GM19239 (cell line): ENCODE results near the gene POMT1.

ENCODE experiments used
- DNase-seq: peaks from one replicate; pipeline ENCODE4 v3.0.0; 2011; ENCODE audit warnings: low spot score; ENCODE audit not compliant: insufficient read length
- FAIRE-seq: peaks from 2 replicates; lab custom pipeline; 2011; peaks lifted over from hg19 to GRCh38; lab: Jason Lieb, UNC

Gene POMT1

GRCh38 chr9:131522257-131523085 lies 19.8 kb downstream of the POMT1 start:
- no peak for DNase-seq
- no peak for FAIRE-seq

- no peak for FAIRE-seq
- no peak for DNase-seq
These were observed 20.3 kb downstream of the POMT1 start for GRCh38 chr9:131523086-131523388.

- FAIRE-seq (no peak), DNase-seq (no peak)
These were observed 21.0 kb downstream of the POMT1 start for GRCh38 chr9:131523451-131524435.

- DNase-seq (no peak), FAIRE-seq (no peak)
These were observed 22.1 kb downstream of the POMT1 start for GRCh38 chr9:131524665-131525315.

GRCh38 chr9:131525643-131526565 lies 23.2 kb downstream of the POMT1 start:
- FAIRE-seq (no peak), DNase-seq (no peak)

GRCh38 chr9:131528186-131528585 lies 25.5 kb downstream of the POMT1 start:
- FAIRE-seq: no peak

GRCh38 chr9:131528886-131529505 lies 26.3 kb downstream of the POMT1 start:
- DNase-seq (no peak), FAIRE-seq (no peak)

More at GRCh38 chr9:131528186-131528585, 25.5 kb downstream of the POMT1 start:
- DNase-seq: no peak

GRCh38 chr9:131529597-131530545 lies 27.2 kb downstream of the POMT1 start:
- DNase-seq (no peak), FAIRE-seq (no peak)

GRCh38 chr9:131530546-131530919 lies 27.8 kb downstream of the POMT1 start:
- FAIRE-seq: peak; percentile 80

GRCh38 chr9:131530920-131531832 lies 28.5 kb downstream of the POMT1 start, which contains the start of gene UCK1:
Gene UCK1 (minus strand): TSS chr9:131531263. CDS start chr9:131531174, 89 bp downstream.
- DNase-seq (peak; percentile 98), FAIRE-seq (peak; percentile 77)

More at GRCh38 chr9:131530546-131530919, 27.8 kb downstream of the POMT1 start:
- peak; percentile 63 for DNase-seq

GRCh38 chr9:131534721-131535237 lies 32.1 kb downstream of the POMT1 start:
- FAIRE-seq (no peak), DNase-seq (no peak)

- FAIRE-seq (no peak), DNase-seq (no peak)
These were observed 35.2 kb downstream of the POMT1 start for GRCh38 chr9:131537946-131538345.

- DNase-seq (no peak), FAIRE-seq (no peak)
These were observed 36.7 kb downstream of the POMT1 start for GRCh38 chr9:131539223-131539923.

- DNase-seq: no peak
- no peak for FAIRE-seq
These were observed 40.4 kb downstream of the POMT1 start for GRCh38 chr9:131543141-131543540.

GRCh38 chr9:131545003-131545785 lies 42.5 kb downstream of the POMT1 start, which contains the start of gene PRRT1B:
Gene PRRT1B (plus strand): TSS chr9:131545523. CDS start chr9:131545616, 93 bp downstream.
- FAIRE-seq: no peak
- DNase-seq: no peak
